Nephron progenitor cell (in vitro differentiated cells): ENCODE data around the gene OLFM1.
"Not testable (repeated sequence)": the region's sequence is repeated elsewhere in the genome, so short reads cannot be mapped to it uniquely, and the experiment has no call there.

Experiments
- DNase-seq: peaks from one replicate; pipeline ENCODE4 v3.0.0; 2021
- H3K27ac Mint-ChIP-seq: 2 replicates; pipeline ENCODE4 v1.8.0; 2021; ENCODE audit warnings: mild to moderate bottlenecking, moderate library complexity, mixed read lengths
- H3K27me3 Mint-ChIP-seq: 2 replicates; pipeline ENCODE4 v1.8.0; 2021; ENCODE audit warnings: mild to moderate bottlenecking, low read depth, mixed read lengths; ENCODE audit not compliant: poor library complexity
- H3K36me3 Mint-ChIP-seq: 2 replicates; pipeline ENCODE4 v1.8.0; 2021; ENCODE audit warnings: low read depth, mixed read lengths
- H3K4me1 Mint-ChIP-seq: 2 replicates; pipeline ENCODE4 v1.8.0; 2021; ENCODE audit warnings: mixed read lengths
- H3K4me3 Mint-ChIP-seq: 2 replicates; pipeline ENCODE4 v1.8.0; 2021; ENCODE audit warnings: mild to moderate bottlenecking, moderate library complexity, mixed read lengths
- H3K9me3 Mint-ChIP-seq: 2 replicates; pipeline ENCODE4 v1.8.0; 2021; ENCODE audit warnings: mild to moderate bottlenecking, moderate library complexity, mixed read lengths
- CTCF ChIP-seq: fragments of 200-600 bp; sonication (generic); IDR thresholded peaks from 2 replicates; pipeline ENCODE4 v1.5.0; 2021; ENCODE audit warnings: antibody characterized with exemption

Gene OLFM1

GRCh38 chr9:135160862-135161261 lies 73.4 kb downstream of the OLFM1 start:
- H3K9me3 Mint-ChIP-seq = no peaks in the 10 kb centered on the region
- DNase-seq = no peak
- no peaks in the 10 kb centered on the region for H3K36me3 Mint-ChIP-seq
- H3K27me3 Mint-ChIP-seq = peaks cover 55% of the 10 kb centered on the region
- no peak overlapping the region for H3K27ac Mint-ChIP-seq
- no peak for TF ChIP-seq CTCF
- peaks cover 4% of the 10 kb centered on the region for H3K4me1 Mint-ChIP-seq
- no peak overlapping the region for H3K4me3 Mint-ChIP-seq

DNA sequence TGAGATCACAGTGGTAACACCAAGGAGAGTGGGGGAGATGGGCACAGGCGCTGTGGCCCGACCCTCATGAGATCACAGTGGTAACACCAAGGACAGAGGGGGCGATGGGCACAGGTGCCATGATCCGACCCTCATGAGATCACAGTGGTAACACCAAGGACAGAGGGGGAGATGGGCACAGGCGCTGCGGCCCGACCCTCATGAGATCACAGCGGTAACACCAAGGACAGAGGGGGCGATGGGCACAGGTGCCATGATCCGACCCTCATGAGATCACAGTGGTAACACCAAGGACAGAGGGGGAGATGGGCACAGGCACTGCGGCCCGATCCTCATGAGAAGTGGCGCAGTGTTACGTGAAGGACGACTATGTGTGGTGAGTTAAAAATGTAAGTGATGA lies 75.1 kb downstream of the OLFM1 start:
- not testable (repeated sequence) for H3K27ac Mint-ChIP-seq, H3K4me1 Mint-ChIP-seq, H3K36me3 Mint-ChIP-seq, H3K4me3 Mint-ChIP-seq, DNase-seq, H3K9me3 Mint-ChIP-seq
- H3K27me3 Mint-ChIP-seq = peaks cover 64% of the 10 kb centered on the region

DNA sequence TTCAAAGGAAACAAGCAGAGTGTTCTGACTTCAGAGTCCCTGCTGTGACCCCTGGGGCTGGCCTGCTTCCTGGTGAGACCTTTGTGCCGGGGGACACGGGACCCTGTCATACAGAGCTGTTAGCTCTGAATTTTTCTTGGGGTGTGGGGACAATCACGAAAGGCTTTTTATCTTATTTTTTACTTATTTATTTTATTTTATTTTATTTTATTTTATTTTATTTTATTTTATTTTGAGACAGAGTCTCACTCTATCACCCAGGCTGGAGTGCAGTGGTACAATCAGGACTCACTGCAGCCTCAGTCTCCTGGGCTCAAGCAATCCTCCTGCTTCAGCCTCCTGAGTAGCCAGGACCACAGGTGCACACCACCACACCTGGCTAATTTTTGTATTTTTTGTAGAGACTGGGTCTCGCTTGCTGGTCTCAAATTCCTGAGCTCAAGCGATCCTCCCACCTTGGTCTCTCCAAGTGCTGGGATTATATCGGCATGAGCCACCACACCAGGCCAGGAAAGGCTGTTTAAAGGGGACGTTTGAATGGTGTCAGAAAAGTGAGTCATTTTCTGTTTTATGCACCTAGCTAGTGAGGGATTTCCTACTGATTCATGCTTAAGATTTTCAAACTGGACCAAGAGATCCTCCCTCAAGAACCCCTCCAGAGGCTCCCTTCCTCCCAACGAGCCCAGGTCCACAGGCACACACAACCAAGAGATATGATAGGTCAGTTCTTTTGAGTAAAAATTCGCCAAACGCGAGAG lies 75.7 kb downstream of the OLFM1 start:
- Mint-ChIP-seq H3K4me3 (no peak overlapping the region), H3K27me3 (peaks cover 60% of the 10 kb centered on the region), H3K9me3 (no peaks in the 10 kb centered on the region), H3K27ac (no peak overlapping the region), H3K4me1 (no peaks in the 10 kb centered on the region), H3K36me3 (no peaks in the 10 kb centered on the region)
- no peak for DNase-seq
- TF ChIP-seq CTCF = no peak

DNA sequence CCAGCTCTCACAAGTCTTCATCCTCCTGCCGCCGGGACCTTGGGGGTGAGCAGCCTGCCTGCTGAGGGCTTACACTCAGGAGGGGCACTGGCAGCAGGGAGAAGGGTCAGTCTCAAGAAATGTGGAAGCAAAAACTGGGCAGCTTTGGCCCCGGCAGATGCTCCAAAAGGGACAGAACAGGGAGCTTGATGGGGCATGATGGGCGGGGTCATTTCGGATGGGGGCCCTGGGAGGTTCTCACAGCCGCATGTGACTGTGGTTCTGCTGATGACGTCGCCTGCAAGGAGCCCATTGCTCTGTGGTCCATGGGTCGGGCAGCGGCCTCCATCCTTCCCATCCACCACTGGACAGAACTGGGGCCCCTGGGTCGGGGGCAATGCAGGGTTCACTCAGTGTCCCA lies 76.6 kb downstream of the OLFM1 start:
- H3K36me3 Mint-ChIP-seq = no peaks in the 10 kb centered on the region
- H3K4me3 Mint-ChIP-seq = no peak overlapping the region
- no peaks in the 10 kb centered on the region for H3K4me1 Mint-ChIP-seq
- no peaks in the 10 kb centered on the region for H3K9me3 Mint-ChIP-seq
- TF ChIP-seq CTCF = no peak
- peaks cover 63% of the 10 kb centered on the region for H3K27me3 Mint-ChIP-seq
- no peak for DNase-seq
- no peak overlapping the region for H3K27ac Mint-ChIP-seq

DNA sequence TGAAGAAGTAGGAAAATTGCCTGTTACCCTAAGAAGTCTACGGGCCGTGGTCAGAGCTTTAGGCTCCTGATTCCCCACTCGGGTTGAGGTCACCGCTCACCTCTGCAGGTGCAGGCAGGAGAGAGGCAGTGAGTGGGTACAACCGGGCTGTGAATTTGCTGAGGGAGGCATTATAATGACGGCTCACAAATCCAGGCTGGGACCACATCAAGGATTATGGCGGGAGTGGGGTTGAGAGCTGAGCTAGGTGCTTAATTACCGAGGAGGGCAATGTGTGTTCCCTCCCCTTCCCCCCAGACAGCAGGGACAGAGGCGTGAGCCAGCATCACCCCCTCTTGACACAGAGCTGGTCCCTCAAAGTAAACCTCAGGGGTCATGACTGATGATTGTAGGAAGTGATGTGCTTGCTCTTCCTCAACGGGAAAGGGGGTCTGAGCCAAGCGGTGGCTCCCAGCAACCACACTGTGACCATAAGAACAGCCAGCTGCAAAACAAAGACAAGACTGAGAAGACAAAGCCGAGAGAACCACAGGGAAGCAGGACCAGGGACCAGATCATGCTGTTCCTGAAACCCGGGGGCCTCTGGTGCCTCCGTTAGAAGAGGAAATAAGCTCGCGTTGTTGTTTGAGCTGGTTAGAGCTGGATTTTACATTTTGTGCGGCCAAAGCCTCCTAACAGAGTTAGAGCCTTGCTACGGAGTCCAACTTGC lies 77.7 kb downstream of the OLFM1 start:
- Mint-ChIP-seq H3K27me3 (peaks cover 67% of the 10 kb centered on the region), H3K36me3 (no peaks in the 10 kb centered on the region), H3K27ac (no peak overlapping the region), H3K9me3 (no peaks in the 10 kb centered on the region), H3K4me1 (no peaks in the 10 kb centered on the region), H3K4me3 (no peak overlapping the region)
- DNase-seq = no peak
- TF ChIP-seq CTCF = no peak

- Mint-ChIP-seq H3K9me3 (no peaks in the 10 kb centered on the region), H3K27me3 (peaks cover 60% of the 10 kb centered on the region), H3K4me1 (no peaks in the 10 kb centered on the region), H3K36me3 (no peaks in the 10 kb centered on the region), H3K4me3 (no peak overlapping the region), H3K27ac (no peak overlapping the region)
- TF ChIP-seq CTCF = no peak
- no peak for DNase-seq
Measured at GRCh38 chr9:135165756-135166519, 78.5 kb downstream of the OLFM1 start.
